GM23338 (cell line): ENCODE measurements around the gene EVI5L. TPM values are rescaled to one million over a fixed set of nuclear protein-coding genes. Genes with fewer than 3 reads are reported as not detected.

ENCODE experiments used
- ATAC-seq: fragments of 200-7000 bp; cut with Tn5 transposase; 3 replicates; pipeline ENCODE4 v1.9.1; 2020
- DNase-seq: peaks from one replicate; pipeline ENCODE4 v3.0.0-alpha.2; 2015; ENCODE audit warnings: low spot score
- H2AFZ ChIP-seq: fragments of 200-600 bp; sonication (generic); 2 replicates; pipeline ENCODE4 v1.8.0; 2016; ENCODE audit warnings: antibody characterized with exemption, mild to moderate bottlenecking, moderate library complexity
- H3F3A ChIP-seq: fragments of 200-600 bp; sonication (generic); replicated peaks from 2 replicates; pipeline ENCODE4 v1.8.0; 2017; ENCODE audit warnings: antibody characterized with exemption, mixed run types, low read depth
- H3K27ac ChIP-seq: fragments of 200-600 bp; sonication (generic); 2 replicates; pipeline ENCODE4 v1.6.1; 2016; ENCODE audit warnings: low read depth
- H3K27me3 ChIP-seq: fragments of 200-600 bp; sonication (generic); 2 replicates; pipeline ENCODE4 v1.8.0; 2016; ENCODE audit warnings: mild to moderate bottlenecking, mixed run types, moderate library complexity; ENCODE audit not compliant: insufficient read depth
- H3K36me3 ChIP-seq: fragments of 200-600 bp; sonication (generic); 2 replicates; pipeline ENCODE4 v1.8.0; 2016; ENCODE audit warnings: mild to moderate bottlenecking; ENCODE audit not compliant: insufficient read depth
- H3K4me1 ChIP-seq: fragments of 200-600 bp; sonication (generic); 2 replicates; pipeline ENCODE4 v1.8.0; 2016; ENCODE audit warnings: mild to moderate bottlenecking, moderate library complexity; ENCODE audit not compliant: insufficient read depth
- H3K4me2 ChIP-seq: fragments of 200-600 bp; sonication (generic); 2 replicates; pipeline ENCODE4 v1.7.1; 2017; ENCODE audit warnings: mixed run types
- H3K4me3 ChIP-seq: fragments of 200-600 bp; sonication (generic); 2 replicates; pipeline ENCODE4 v1.6.1; 2016; ENCODE audit warnings: mixed run types
- H3K79me2 ChIP-seq: fragments of 200-600 bp; sonication (generic); replicated peaks from 2 replicates; pipeline ENCODE4 v1.8.0; 2017; ENCODE audit warnings: mild to moderate bottlenecking; ENCODE audit not compliant: insufficient read depth
- H3K9me2 ChIP-seq: fragments of 200-600 bp; sonication (generic); 2 replicates; pipeline ENCODE4 v1.8.0; 2017; ENCODE audit not compliant: insufficient read depth
- H4K20me1 ChIP-seq: fragments of 200-600 bp; sonication (generic); replicated peaks from 2 replicates; pipeline ENCODE4 v1.8.0; 2017; ENCODE audit warnings: mild to moderate bottlenecking; ENCODE audit not compliant: insufficient read depth
- H3K27ac Mint-ChIP-seq: 2 replicates; pipeline ENCODE4 v1.8.0; 2020; ENCODE audit warnings: inconsistent platforms, mild to moderate bottlenecking, moderate library complexity, mixed read lengths
- H3K27me3 Mint-ChIP-seq: 3 replicates; pipeline ENCODE4 v1.8.0; 2022; ENCODE audit warnings: low read depth, mild to moderate bottlenecking, moderate library complexity, mixed read lengths, inconsistent platforms; ENCODE audit not compliant: insufficient read depth, poor library complexity
- H3K36me3 Mint-ChIP-seq: 3 replicates; pipeline ENCODE4 v1.8.0; 2021; ENCODE audit warnings: low read depth, mild to moderate bottlenecking, inconsistent platforms, moderate library complexity, mixed read lengths
- H3K4me1 Mint-ChIP-seq: 3 replicates; pipeline ENCODE4 v1.8.0; 2020; ENCODE audit warnings: mild to moderate bottlenecking, inconsistent platforms, mixed read lengths
- H3K4me3 Mint-ChIP-seq: 3 replicates; pipeline ENCODE4 v1.8.0; 2021; ENCODE audit warnings: moderate library complexity, mild to moderate bottlenecking, inconsistent platforms, mixed read lengths
- H3K9me3 Mint-ChIP-seq: 3 replicates; pipeline ENCODE4 v1.8.0; 2020; ENCODE audit warnings: moderate library complexity, mild to moderate bottlenecking, inconsistent platforms, mixed read lengths
- EZH2 ChIP-seq: fragments of 200-600 bp; sonication (generic); IDR thresholded peaks from one replicate; pipeline ENCODE4 v1.8.0; 2017; ENCODE audit warnings: antibody characterized with exemption, mild to moderate bottlenecking, low read depth; ENCODE audit not compliant: unreplicated experiment
- EZH2phosphoT487 ChIP-seq: fragments of 200-600 bp; sonication (generic); IDR thresholded peaks from one replicate; pipeline ENCODE4 v1.8.1; 2018; ENCODE audit warnings: antibody characterized with exemption; ENCODE audit not compliant: unreplicated experiment
- JUNB ChIP-seq: IDR thresholded peaks from one replicate; pipeline ENCODE4 v1.6.1; 2016; ENCODE audit warnings: antibody characterized with exemption; ENCODE audit not compliant: unreplicated experiment
- NANOG ChIP-seq: IDR thresholded peaks from 2 replicates; pipeline ENCODE4 v1.6.1; 2016; ENCODE audit warnings: antibody characterized with exemption, borderline replicate concordance
- POLR2AphosphoS5 ChIP-seq: IDR thresholded peaks from 2 replicates; pipeline ENCODE4 v1.6.1; 2016; ENCODE audit warnings: antibody characterized with exemption, low read depth
- STAT1 ChIP-seq: IDR thresholded peaks from one replicate; pipeline ENCODE4 v1.6.1; 2016; ENCODE audit warnings: antibody characterized with exemption; ENCODE audit not compliant: unreplicated experiment
- ZNF114 ChIP-seq: fragments of 250-450 bp; sonication (Bioruptor Pico); IDR thresholded peaks from 2 replicates; pipeline ENCODE4 v1.5.0; 2020; ENCODE audit warnings: mild to moderate bottlenecking, moderate library complexity
- polyA plus RNA-seq: library from polyadenylated mRNA; unstranded; fragments of >200 nt; fragmentation: Nextera tagmentation; extraction: Ambion mirVana; gene quantifications from 2 replicates; pipeline ENCODE4 v1.2.1, GENCODE V29; 2016
- total RNA-seq: library from RNA; depleted of rRNA; stranded (reverse); fragments of >200 nt; shearing (Covaris generic); gene quantifications from 2 replicates; pipeline ENCODE4 v1.2.3, GENCODE V29; 2014
- TF ChIP-seq, protein P1 (sequence below): IDR thresholded peaks from 2 replicates; pipeline ENCODE4 v1.6.1; 2016; ENCODE audit warnings: antibody characterized with exemption
- TF ChIP-seq, protein P2 (sequence below): IDR thresholded peaks from one replicate; pipeline ENCODE4 v1.6.1; 2018; ENCODE audit warnings: antibody characterized with exemption; ENCODE audit not compliant: unreplicated experiment
- TF ChIP-seq, protein P3 (sequence below): fragments of 250-450 bp; sonication (Bioruptor Pico); IDR thresholded peaks from 2 replicates; pipeline ENCODE4 v1.5.0; 2020; ENCODE audit warnings: mild to moderate bottlenecking, moderate library complexity

EVI5L gene
- total and polyA plus RNA-seq, 2 experiments from 2014 or later = 4.5 to 16.2 TPM

DNA sequence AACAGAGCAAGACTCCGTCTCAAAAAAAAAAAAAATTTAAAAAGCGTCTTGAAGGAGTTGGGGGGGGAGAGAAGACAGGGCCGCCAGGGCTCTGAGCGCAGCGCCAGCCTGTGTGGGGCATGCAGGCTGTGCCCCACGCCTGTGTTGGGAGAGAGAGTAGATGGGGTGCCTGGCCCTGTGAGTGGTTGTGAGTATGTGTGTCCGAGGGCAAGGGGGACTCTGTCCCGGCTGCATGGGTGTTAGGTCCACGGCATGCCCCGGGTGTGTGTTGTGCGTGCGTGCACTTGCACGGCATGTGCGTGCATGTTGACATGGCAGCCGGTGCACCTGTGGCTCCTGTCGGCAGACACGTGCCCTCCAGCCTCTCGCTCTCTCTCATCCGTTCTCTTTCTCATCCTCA, 77.1 kb downstream of the EVI5L start (continued):
- TF ChIP-seq, protein P1, sequence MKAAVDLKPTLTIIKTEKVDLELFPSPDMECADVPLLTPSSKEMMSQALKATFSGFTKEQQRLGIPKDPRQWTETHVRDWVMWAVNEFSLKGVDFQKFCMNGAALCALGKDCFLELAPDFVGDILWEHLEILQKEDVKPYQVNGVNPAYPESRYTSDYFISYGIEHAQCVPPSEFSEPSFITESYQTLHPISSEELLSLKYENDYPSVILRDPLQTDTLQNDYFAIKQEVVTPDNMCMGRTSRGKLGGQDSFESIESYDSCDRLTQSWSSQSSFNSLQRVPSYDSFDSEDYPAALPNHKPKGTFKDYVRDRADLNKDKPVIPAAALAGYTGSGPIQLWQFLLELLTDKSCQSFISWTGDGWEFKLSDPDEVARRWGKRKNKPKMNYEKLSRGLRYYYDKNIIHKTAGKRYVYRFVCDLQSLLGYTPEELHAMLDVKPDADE = no peak
- no peak for TF ChIP-seq STAT1
- no peak for TF ChIP-seq ZNF114 (CRISPR knock-in tag)
- TF ChIP-seq NANOG = no peak
- TF ChIP-seq EZH2 = no peak
- no peak for TF ChIP-seq JUNB
- TF ChIP-seq EZH2phosphoT487 = no peak
- TF ChIP-seq, protein P2, sequence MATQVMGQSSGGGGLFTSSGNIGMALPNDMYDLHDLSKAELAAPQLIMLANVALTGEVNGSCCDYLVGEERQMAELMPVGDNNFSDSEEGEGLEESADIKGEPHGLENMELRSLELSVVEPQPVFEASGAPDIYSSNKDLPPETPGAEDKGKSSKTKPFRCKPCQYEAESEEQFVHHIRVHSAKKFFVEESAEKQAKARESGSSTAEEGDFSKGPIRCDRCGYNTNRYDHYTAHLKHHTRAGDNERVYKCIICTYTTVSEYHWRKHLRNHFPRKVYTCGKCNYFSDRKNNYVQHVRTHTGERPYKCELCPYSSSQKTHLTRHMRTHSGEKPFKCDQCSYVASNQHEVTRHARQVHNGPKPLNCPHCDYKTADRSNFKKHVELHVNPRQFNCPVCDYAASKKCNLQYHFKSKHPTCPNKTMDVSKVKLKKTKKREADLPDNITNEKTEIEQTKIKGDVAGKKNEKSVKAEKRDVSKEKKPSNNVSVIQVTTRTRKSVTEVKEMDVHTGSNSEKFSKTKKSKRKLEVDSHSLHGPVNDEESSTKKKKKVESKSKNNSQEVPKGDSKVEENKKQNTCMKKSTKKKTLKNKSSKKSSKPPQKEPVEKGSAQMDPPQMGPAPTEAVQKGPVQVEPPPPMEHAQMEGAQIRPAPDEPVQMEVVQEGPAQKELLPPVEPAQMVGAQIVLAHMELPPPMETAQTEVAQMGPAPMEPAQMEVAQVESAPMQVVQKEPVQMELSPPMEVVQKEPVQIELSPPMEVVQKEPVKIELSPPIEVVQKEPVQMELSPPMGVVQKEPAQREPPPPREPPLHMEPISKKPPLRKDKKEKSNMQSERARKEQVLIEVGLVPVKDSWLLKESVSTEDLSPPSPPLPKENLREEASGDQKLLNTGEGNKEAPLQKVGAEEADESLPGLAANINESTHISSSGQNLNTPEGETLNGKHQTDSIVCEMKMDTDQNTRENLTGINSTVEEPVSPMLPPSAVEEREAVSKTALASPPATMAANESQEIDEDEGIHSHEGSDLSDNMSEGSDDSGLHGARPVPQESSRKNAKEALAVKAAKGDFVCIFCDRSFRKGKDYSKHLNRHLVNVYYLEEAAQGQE = no peak

DNA sequence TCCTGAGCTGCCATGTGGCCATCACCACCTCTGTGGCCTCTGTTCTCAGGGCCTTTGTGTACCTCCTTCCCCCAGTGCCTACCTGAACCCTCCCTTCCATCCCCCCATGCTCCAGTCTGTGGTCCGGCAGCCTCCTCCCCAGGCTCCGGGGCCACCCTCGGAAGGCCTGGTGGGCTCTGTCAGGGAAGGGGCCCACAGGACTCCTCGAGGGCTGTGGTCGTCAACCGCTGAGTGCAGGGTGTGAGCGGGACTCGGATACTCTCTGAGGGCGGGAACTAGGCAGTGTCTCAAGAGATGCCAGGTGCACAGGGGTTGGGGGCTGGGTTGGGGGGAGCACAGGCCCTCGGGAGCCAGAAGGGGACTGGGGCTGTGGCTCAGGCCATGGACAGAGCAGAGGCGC, 77.5 kb downstream of the EVI5L start:
- no peak overlapping the region for H3K4me2 ChIP-seq
- peaks cover 8% of the 10 kb centered on the region for H3K4me1 ChIP-seq
- H4K20me1 ChIP-seq = no peaks in the 10 kb centered on the region; the same call in 1 of the 2 replicates
- no peak overlapping the region for H3K27ac ChIP-seq
- Mint-ChIP-seq H3K36me3 (peaks cover 20% of the 10 kb centered on the region), H3K27me3 (peaks cover 26% of the 10 kb centered on the region), H3K27ac (no peak overlapping the region), H3K4me1 (peaks cover 14% of the 10 kb centered on the region), H3K4me3 (no peak overlapping the region), H3K9me3 (peaks cover 6% of the 10 kb centered on the region; the same call in 1 of the 3 replicates)
- ATAC-seq = no peak
- H3K36me3 ChIP-seq = no peaks in the 10 kb centered on the region; the same call in 1 of the 2 replicates
- H2AFZ ChIP-seq = no peak overlapping the region
- H3K9me2 ChIP-seq = no peaks in the 10 kb centered on the region
- no peaks in the 10 kb centered on the region for H3K27me3 ChIP-seq
- H3K4me3 ChIP-seq = no peak overlapping the region
- peaks cover 8% of the 10 kb centered on the region; the same call in 1 of the 2 replicates for H3F3A ChIP-seq
- no peak for DNase-seq
- H3K79me2 ChIP-seq = peaks cover 32% of the 10 kb centered on the region
- TF ChIP-seq, protein P3, sequence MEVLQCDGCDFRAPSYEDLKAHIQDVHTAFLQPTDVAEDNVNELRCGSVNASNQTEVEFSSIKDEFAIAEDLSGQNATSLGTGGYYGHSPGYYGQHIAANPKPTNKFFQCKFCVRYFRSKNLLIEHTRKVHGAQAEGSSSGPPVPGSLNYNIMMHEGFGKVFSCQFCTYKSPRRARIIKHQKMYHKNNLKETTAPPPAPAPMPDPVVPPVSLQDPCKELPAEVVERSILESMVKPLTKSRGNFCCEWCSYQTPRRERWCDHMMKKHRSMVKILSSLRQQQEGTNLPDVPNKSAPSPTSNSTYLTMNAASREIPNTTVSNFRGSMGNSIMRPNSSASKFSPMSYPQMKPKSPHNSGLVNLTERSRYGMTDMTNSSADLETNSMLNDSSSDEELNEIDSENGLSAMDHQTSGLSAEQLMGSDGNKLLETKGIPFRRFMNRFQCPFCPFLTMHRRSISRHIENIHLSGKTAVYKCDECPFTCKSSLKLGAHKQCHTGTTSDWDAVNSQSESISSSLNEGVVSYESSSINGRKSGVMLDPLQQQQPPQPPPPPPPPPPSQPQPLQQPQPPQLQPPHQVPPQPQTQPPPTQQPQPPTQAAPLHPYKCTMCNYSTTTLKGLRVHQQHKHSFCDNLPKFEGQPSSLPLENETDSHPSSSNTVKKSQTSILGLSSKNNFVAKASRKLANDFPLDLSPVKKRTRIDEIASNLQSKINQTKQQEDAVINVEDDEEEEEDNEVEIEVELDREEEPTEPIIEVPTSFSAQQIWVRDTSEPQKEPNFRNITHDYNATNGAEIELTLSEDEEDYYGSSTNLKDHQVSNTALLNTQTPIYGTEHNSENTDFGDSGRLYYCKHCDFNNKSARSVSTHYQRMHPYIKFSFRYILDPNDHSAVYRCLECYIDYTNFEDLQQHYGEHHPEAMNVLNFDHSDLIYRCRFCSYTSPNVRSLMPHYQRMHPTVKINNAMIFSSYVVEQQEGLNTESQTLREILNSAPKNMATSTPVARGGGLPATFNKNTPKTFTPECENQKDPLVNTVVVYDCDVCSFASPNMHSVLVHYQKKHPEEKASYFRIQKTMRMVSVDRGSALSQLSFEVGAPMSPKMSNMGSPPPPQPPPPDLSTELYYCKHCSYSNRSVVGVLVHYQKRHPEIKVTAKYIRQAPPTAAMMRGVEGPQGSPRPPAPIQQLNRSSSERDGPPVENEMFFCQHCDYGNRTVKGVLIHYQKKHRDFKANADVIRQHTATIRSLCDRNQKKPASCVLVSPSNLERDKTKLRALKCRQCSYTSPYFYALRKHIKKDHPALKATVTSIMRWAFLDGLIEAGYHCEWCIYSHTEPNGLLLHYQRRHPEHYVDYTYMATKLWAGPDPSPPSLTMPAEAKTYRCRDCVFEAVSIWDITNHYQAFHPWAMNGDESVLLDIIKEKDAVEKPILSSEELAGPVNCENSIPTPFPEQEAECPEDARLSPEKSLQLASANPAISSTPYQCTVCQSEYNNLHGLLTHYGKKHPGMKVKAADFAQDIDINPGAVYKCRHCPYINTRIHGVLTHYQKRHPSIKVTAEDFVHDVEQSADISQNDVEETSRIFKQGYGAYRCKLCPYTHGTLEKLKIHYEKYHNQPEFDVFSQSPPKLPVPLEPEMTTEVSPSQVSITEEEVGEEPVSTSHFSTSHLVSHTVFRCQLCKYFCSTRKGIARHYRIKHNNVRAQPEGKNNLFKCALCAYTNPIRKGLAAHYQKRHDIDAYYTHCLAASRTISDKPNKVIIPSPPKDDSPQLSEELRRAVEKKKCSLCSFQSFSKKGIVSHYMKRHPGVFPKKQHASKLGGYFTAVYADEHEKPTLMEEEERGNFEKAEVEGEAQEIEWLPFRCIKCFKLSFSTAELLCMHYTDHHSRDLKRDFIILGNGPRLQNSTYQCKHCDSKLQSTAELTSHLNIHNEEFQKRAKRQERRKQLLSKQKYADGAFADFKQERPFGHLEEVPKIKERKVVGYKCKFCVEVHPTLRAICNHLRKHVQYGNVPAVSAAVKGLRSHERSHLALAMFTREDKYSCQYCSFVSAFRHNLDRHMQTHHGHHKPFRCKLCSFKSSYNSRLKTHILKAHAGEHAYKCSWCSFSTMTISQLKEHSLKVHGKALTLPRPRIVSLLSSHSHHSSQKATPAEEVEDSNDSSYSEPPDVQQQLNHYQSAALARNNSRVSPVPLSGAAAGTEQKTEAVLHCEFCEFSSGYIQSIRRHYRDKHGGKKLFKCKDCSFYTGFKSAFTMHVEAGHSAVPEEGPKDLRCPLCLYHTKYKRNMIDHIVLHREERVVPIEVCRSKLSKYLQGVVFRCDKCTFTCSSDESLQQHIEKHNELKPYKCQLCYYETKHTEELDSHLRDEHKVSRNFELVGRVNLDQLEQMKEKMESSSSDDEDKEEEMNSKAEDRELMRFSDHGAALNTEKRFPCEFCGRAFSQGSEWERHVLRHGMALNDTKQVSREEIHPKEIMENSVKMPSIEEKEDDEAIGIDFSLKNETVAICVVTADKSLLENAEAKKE = no peak
- TF ChIP-seq JUNB = no peak
- TF ChIP-seq EZH2phosphoT487 = no peak
- TF ChIP-seq STAT1 = no peak
- TF ChIP-seq NANOG = no peak
- no peak for TF ChIP-seq POLR2AphosphoS5
- TF ChIP-seq, protein P2 = no peak
